Right hindlimb (tissue), 1 donor: Measurements from ENCODE around the gene DAAM2.
A peak's percentile ranks its signal among the peaks of the same experiment; 100 is the strongest.

ENCODE experiments used
- DNase-seq: peaks from one replicate; pipeline ENCODE4 v3.0.0-alpha.2; 2018

The DAAM2 gene

DNA sequence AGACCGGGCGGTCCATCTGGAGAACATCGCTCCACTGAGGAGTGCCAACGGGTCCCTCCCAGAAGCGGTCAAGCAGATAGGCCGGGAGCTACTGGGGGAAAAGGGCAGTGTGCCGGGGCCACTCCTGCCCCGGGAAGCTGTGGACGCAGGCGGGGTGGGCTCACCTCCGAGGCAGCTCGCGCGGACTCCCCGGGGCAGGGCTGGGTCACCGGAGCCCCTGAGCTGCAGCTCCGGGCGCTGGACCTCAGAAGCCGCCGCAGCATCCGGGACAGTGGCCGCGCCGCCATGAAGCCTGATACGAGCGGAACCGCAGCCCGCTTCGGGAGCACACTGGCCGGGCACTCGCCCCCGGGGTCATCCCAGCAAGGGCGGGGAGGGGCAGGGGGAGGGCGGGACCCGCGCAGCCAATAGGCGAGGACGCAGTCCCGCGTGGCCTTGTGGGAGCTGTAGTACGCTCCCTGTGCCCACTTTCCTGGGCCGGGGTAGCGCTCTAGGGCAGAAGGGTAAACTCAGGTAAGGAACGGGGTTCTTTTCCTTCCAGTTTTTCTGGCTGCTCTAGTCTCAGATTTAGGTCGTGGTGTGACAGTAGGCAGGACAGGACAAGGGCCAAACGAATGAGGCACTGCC, 142.1 kb downstream of the DAAM2 start, which contains the start of gene MOCS1:
Gene MOCS1, minus strand, starts transcription at position 332 of the 627 bp plus-strand sequence. Its CDS starts 45 bp downstream, at position 287.
- DNase-seq = peak; percentile 80

DNA sequence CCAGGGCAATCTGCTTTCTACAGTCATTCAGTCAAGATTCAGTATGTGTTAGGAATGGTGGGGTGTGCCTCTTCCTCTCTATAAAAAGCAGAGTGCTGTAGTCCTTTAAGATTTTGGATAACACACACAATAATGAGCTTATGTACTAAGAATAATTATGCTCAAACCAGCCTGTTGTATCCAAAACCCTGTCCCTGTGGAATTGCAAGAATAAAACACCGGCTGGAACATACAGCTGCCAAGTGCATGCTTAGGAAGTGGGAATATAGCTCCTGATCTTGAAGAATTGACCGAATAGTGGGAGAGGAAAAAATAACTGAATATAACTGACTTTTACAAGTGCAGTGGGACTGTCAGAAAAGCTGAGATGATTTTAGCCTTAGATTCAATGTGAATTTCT, 143.1 kb downstream of the DAAM2 start:
- no peak for DNase-seq

DNA sequence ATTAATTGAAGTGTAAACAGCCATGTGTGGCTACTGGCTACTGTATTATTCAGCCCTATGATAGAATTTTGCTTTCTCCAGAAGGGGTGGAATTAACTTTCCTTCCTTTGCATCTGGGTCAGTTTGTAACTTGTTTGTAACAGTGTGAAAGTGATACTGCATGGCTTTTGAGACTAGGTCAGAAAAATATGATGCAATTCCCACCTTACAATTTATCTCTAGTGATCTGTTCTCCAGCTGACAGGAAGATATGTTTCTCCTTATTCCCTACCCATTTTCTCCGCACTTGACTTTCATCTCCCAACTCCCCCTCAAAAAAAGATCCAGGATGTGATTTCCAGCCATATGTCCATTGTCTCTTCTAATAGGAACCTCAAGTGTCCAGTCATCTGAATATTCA, 144.7 kb downstream of the DAAM2 start:
- no peak for DNase-seq

DNA sequence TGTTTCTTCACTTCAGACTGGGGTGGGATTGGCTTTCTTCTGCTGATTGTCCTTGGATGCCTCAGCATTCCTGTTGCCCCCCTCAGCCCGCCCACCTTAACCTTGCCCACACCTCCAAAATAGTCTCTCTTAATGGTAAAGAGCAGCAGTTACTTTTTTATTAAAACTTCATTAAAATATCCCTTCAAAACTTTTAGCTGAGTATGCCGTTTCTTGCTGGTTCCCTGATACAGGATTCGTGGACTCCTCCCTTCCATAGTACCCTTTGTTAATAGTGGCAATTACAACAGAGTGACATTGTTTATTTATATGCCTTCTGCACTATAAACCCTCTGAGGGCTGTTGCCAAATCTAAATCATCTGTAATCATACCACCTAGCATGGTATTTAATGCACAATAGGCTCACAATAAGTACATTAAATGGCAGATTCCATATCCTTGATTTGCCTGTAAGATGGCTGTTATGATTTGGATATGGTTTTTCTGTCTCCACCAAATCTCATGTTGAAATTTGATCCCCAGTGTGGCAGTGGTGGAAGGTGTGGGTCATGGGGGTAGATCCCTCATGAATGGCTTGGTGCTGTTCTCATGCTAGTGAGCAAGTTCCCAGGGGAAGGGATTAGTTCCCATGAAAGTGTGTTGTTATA, 145.6 kb downstream of the DAAM2 start:
- no peak for DNase-seq

DNA sequence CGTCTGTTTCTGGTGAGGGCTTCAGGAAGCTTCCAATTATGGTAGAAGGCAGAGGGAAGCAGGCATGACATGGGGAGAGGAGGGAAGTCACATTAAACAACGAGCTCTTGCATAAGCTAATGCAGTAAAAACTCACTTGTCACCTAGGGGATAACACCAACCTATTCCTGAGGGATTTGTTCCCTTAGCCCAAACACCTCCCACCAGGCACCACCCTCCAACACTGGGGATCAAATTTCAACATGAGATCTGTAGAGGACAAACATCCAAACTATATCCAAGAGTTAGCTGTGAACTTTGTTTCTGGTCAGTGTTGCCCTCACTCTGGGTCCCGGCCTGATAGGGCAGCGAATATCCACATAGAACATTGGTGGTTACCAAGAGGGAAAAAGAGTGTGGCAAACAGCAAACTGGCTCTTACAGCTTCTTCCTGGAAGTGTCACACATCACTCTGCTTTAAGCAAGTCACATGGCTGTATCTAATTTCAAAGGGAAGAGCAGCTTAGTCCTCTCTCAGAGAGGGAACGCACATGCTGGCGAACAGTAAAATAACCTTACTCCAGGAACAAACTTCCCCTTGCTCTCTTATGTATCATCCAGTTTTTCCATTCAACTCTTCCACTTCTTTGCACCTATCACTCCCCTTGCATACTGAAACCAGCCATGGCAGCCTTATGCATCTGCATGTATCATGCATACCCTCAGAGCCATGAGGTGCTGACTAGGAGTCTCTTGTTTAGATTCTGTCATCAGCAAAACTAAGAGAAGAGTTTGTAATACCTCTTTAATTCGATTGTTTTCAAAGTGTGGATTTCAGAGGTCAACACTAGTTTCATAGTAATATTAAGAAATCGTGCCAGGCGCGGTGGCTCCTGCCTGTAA, 146.8 kb downstream of the DAAM2 start:
- DNase-seq = no peak

DNA sequence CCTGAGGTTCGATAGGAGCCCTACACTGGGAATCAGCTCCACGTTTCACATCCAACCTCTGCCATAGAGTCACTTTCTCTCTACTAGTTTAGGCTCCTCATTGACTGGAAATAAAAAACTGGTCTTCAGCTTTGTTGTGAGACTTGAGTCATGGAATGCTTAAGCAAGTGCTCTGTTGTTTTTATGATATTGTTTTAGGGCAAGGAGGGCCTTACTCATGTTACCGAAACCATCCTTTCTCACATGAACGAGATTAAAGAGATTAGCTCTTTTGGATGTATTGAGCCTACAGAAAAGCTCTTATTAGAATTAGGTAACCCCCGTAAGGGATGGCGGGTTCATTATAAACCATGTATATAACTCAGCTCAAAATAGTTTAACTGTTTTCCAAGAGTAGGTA, 149.0 kb downstream of the DAAM2 start:
- DNase-seq = no peak

DNA sequence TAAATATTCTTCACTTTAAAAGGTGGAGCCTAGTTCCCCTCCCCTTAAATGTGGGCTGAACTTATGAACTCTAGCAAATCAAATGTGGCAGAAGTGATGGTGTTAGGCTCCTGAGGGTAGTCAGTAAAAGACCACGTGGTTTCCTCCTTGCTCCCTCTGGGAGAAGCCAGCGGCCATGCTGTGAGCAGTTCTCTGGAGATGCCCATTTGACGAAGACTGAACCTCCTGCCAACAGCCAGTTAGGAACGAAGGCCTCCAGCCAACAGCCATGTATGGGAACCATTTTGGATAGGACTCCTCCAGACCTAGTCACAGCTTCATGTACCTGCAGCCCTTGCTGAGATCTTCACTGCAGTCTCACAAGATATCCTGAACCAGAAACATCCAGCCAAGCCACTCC, 149.6 kb downstream of the DAAM2 start:
- DNase-seq = no peak

DNA sequence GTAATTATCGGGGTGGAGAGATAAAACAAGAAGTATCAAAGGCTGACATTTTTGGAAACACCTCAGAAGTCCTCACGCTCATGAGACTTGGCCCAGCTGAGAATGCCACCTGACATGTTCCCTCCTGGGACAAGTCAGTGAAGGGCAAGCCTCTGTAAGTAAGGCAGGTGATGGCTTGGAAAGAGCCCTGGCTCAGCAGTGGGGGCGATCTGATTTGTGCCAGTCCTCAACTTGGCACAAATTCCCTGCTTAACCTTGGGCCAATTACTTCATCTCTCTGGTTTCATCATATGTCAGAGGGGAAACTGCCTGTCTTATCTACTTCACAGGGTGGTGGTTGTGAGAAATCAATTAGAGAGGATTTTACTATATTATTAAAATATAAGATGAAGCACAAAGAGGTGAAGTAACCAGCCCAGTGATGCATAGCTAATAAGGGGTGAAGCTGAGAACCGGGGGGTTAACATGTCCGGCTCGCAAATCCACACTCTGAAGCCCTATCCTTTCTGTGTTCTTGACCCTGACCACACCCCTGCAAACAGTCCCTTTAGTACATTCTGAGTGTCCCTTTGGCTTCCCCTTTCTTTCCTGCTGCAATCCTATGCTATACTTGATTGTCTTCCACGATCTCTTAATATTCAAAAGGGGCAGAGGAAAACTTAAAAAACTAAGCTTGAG, 150.9 kb downstream of the DAAM2 start:
- DNase-seq = no peak

DNA sequence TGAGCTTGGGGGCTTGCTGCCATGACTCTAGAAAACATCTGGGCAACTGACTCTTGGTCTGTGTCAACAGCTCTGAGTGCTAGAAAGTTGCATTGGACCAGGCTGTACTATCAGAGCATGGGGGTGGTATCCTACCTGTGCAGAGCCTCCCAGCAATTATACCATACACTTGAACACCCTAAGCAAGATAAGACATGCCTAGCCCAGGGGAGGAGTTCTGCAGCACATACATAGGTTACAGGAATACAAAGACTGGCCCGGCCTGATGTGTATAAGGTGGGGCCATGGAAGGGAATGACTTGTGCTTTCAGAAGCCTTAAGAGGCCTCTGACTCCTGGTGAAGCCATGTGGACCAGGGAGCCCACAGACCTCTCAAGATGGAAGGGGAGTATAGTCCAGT, 153.4 kb downstream of the DAAM2 start:
- no peak for DNase-seq

DNA sequence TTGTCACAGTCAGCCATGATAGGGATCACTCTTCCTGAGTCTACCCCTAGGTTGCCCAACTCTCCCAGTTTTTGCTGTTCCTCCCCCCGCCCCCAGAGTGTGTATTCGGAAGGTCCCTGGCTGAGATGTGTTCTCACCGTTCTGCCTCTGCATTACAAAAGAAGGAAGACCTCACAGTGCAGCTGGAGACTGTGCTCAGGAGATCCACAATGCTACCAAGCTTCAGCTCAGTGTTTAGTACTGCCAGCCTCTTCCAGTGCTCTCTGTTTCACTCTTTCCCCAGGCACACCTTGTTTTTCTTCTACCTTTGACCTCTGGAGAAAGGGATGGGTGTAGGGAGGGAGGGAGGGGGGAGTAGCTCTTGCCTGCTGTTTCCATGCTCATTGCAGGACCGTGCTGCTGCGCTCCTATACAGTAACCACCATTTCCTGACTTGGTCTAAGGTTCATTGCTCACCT, 155.5 kb downstream of the DAAM2 start:
- no peak for DNase-seq

DNA sequence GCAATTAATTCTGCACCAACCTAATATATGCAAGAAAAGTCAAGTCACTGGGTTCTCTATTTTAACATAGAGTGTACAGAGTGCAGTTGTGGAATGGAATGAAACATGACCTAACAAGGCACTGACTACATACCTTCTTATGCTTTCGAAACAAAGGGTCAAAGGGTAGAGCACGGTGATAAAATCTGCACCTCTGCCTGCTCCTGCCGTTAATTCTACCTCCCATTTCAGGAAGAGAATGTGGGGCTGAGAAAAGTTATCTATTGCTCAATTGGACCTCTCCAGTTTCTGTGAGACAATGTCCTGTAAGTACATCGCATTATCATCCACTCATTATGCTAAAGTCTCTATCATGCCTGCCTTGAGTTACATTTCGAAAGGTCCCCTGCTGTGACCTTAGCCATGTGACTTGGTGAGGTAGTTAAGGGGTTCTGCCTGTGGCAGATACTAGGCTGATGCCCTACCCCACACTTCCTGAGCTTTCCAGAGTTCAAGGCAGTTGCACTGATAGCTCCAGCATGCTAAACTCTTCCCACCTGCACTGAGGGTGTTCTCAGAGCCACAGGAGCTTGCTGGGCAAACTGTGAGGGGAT, 156.1 kb downstream of the DAAM2 start:
- no peak for DNase-seq

DNA sequence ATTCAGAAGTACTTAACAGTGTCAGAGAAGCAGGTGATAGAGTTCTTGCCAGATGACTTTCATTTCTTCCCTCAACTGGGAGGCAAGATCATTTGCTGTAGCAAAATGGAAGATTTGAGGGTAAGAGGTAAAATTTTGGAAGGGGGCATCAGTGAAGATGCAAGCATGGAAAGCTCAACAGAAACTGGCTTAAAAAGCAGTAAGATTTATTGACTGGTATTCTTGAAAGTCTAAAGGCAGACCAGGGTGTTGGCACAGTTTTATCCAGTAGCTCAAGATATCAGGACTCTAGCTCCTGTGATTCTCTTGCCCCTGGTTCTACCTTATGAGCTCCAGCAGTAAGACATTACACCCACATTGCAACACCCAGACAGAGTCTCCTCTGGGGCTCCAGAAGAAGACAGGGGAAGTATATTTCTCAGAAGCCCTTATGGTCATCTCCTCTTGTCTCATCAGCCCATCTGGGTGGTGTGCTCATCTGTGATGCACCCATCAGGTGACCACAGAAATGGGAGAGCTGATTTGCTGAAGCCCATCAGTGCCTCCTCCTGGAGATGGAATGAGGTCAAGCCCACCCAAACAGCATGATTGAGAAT, 158.0 kb downstream of the DAAM2 start:
- DNase-seq = no peak

DNA sequence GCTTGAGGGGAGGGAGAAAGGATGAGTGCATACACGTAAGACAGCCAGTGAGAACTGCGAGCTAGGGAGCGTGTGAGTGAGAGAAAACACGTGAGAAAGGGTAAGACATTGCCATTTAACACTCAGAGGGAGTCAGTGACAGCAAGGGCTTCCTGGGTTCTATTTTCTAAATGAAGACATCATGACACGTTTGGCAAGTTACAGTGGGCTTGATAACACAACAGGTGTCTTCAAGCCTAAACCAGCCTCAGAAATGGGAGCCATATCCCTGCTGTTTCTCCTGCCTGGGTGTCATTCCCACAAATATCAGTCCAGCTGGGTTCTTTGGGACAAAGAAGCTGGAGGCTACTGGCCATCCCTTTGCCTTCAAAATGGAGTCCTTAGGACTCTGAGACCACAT, 159.0 kb downstream of the DAAM2 start:
- DNase-seq = no peak

DNA sequence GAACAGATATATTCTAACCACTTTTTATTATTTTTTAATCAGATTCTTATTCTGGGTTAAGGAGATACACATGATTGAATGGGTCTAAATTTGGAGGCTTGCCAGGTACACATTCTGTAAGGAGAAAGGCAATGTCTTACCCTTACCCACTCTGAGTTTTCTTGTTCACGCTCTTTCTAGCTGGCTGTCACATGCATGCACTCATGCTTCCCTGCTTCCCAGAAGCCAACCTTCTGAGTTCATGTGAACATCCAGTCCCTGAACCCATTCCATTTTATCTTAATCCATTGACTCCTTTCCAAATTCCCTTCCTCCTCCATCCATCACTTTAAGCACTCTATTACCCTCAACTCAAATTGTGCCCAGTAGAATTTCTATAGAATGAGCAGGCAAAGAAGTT, 159.5 kb downstream of the DAAM2 start:
- DNase-seq = no peak

DNA sequence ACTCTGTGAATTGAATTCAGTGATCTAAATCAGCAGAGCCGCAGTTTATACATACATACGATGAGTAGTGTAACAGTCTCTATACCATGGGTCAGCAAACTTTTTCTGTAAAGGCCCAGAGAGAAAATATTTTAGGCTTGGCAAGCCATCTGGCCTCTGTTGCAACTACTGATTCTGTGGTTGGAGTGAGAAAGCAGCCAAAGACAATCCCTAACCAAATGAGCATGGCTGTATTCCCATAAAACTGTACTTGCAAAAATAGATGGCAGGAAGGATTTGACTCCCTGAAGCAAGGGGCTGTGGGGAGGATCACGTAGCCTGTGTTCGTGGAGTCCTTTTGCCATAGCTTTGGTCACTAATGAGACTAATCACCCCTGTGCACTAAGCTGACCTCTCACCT, 160.0 kb downstream of the DAAM2 start:
- peak; percentile 47 for DNase-seq

DNA sequence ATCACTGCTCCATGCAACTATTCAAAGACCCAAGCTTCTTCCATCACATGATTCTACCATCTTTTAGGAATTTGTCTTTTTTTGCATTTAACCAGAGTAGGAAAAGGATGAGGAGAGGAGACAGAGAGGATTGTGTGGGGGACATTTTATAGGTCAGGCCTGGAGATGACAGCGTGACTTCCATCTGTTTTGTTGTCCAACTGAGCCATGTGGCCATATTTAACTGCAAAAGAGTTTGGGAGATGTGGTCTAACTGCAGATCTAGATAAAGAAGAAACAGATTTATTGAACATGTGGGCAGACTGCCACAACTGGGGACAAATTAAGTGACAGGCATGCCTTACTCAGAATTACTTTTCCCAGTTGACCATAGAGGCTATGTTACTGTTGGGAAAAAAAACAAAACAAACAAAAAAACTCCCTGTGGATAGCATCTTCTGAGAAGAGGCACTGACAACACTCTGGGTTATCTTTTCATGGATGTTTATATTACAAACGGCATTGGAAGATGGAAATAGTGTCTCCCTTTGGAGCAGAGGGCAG, 161.0 kb downstream of the DAAM2 start:
- no peak for DNase-seq
